ENCODE measurements around the gene PLPPR5. TPM values are rescaled to one million over a fixed set of nuclear protein-coding genes. Genes with fewer than 3 reads are reported as not detected.

The PLPPR5 gene
- total RNA-seq, 4 donors from 2014 or later, result not detected

GRCh38 chr1:99003581-99004253, 944 bp downstream of the PLPPR5 start:
- H3K27me3 ChIP-seq, result peaks cover 32 to 39% (median 34%) of the 10 kb centered on the region in 3 donors
- in situ Hi-C loops (cut with MboI; ENCODE audit: low sequenced_read_pairs in 4 of 4), result no loop called here
- H3K9me3 ChIP-seq, result no peaks in the 10 kb centered on the region
- H3K4me1 ChIP-seq, result no peaks in the 10 kb centered on the region
- H3K36me3 ChIP-seq, result no peaks in the 10 kb centered on the region
- peak overlapping the region; percentile 20 to 41 (median 36) for H3K4me3 ChIP-seq
- no peak overlapping the region for H3K27ac ChIP-seq
- TF ChIP-seq CTCF (IDR thresholded peaks at IDR 0.05 in 4 of 5, conservative IDR thresholded peaks at IDR 0.05 in 1 of 5) (no peak), POLR2A (IDR thresholded peaks at IDR 0.05) (no peak)
- no peak for DNase-seq
- intact Hi-C loops (cut with DNase I; ENCODE audit: low total_unique reads), result no loop called here
- ATAC-seq, result no peak

- H3K9me3 ChIP-seq, result no peaks in the 10 kb centered on the region
- ATAC-seq (no peak), DNase-seq (no peak)
- no peak overlapping the region for H3K4me3 ChIP-seq
- in situ Hi-C loops (cut with MboI; ENCODE audit: low sequenced_read_pairs in 4 of 4) (no loop called here), intact Hi-C loops (cut with DNase I; ENCODE audit: low total_unique reads) (no loop called here)
- H3K4me1 ChIP-seq, result no peaks in the 10 kb centered on the region
- H3K27me3 ChIP-seq, result no peaks in the 10 kb centered on the region
- no peak overlapping the region for H3K27ac ChIP-seq
- TF ChIP-seq CTCF (IDR thresholded peaks at IDR 0.05 in 4 of 5, conservative IDR thresholded peaks at IDR 0.05 in 1 of 5) (no peak), POLR2A (IDR thresholded peaks at IDR 0.05) (no peak)
- H3K36me3 ChIP-seq, result no peaks in the 10 kb centered on the region
Measured at GRCh38 chr1:98992844-98993243, 11.8 kb downstream of the PLPPR5 start.

GRCh38 chr1:98991127-98992012, 13.3 kb downstream of the PLPPR5 start:
- no peak for ATAC-seq
- no peak for TF ChIP-seq POLR2A (IDR thresholded peaks at IDR 0.05)
- no peak for TF ChIP-seq CTCF (IDR thresholded peaks at IDR 0.05 in 4 of 5, conservative IDR thresholded peaks at IDR 0.05 in 1 of 5)
- in situ Hi-C loops (cut with MboI; ENCODE audit: low sequenced_read_pairs in 4 of 4) (no loop called here), intact Hi-C loops (cut with DNase I; ENCODE audit: low total_unique reads) (no loop called here)
- Histone ChIP-seq H3K36me3 (no peaks in the 10 kb centered on the region), H3K4me3 (no peak overlapping the region), H3K27ac (no peak overlapping the region), H3K27me3 (no peaks in the 10 kb centered on the region), H3K9me3 (no peaks in the 10 kb centered on the region), H3K4me1 (no peaks in the 10 kb centered on the region)
- no peak for DNase-seq

- ATAC-seq (no peak), DNase-seq (no peak)
- Histone ChIP-seq H3K9me3 (no peaks in the 10 kb centered on the region), H3K36me3 (no peaks in the 10 kb centered on the region), H3K4me1 (no peaks in the 10 kb centered on the region), H3K27me3 (no peaks in the 10 kb centered on the region), H3K4me3 (no peak overlapping the region), H3K27ac (no peak overlapping the region)
- intact Hi-C loops (cut with DNase I; ENCODE audit: low total_unique reads), result no loop called here
- TF ChIP-seq CTCF (IDR thresholded peaks at IDR 0.05 in 4 of 5, conservative IDR thresholded peaks at IDR 0.05 in 1 of 5) (no peak), POLR2A (IDR thresholded peaks at IDR 0.05) (no peak)
- in situ Hi-C loops (cut with MboI; ENCODE audit: low sequenced_read_pairs in 4 of 4), result no loop called here
Measured at GRCh38 chr1:98989556-98989907, 15.1 kb downstream of the PLPPR5 start.
